ENCODE results near the gene MCRIP1. TPM values are rescaled to one million over a fixed set of nuclear protein-coding genes. Genes with fewer than 3 reads are reported as not detected.

The MCRIP1 gene
- total and polyA plus RNA-seq, 2 of the 13 experiments (the other 11 are each of a cell fraction or from before 2014, with no cell fraction given) = 79.7 to 84.9 TPM

DNA sequence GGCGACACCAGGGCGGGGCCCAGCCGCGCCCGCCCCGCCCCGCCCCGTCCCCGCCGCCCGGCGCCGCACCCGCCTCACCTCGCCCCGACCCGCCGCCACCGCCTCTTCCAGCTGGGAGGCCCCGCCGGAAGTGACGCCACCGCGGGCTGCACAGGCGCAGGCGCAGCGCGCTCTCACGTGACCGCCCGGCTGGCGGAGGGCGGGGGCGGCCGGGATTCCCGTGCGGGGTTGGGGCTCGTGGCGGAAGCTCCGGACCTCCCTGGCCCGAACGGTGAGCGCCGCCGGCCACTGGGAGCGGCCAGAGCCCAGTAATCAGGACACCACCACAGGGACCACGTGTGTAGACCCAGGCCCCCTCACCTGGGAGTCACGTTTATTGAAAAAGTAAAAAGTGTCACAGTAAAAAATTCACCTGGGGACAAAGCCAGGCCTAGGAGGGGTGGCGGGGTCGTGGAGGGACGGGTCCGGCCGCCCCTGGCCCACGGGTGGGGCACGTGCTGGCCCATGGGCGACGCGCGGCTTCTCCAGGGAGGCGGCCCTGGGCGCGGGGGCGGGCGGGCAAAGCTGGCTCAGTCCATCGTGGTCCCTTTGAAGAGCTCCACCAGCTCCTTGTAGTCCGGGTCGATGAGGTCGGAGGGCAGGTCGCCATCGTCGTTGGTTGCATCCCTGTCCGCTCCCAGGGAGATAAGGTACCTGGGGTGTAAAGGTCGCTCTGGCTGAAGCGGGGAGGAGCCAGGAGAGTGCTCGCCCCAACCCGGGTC, at the start of gene MCRIP1 (continued):
- TF ChIP-seq ZNF333 (CRISPR knock-in tag; IDR thresholded peaks at IDR 0.05; ENCODE audit: borderline replicate concordance) (peak; percentile 16; the same call in 1 of the 2 replicates), SRSF1 (optimal IDR thresholded peaks at IDR 0.05; ENCODE audit: low read depth, low read length) (peak; percentile 56), ZNF816 (CRISPR knock-in tag; IDR thresholded peaks at IDR 0.05; ENCODE audit: borderline replicate concordance) (peak; percentile 70; the same call in 1 of the 2 replicates), ZEB1 (IDR thresholded peaks at IDR 0.05; ENCODE audit: insufficient replicate concordance, low read depth) (peak; percentile 74), DMAP1 (CRISPR knock-in tag; IDR thresholded peaks at IDR 0.05) (peak; percentile 90), SIN3B (IDR thresholded peaks at IDR 0.05; ENCODE audit: low read length) (no peak), ZFP41 (CRISPR knock-in tag; IDR thresholded peaks at IDR 0.05; ENCODE audit: borderline replicate concordance) (peak; percentile 89; the same call in 1 of the 2 replicates), CENPX (CRISPR knock-in tag; IDR thresholded peaks at IDR 0.05) (no peak), ATF7-NPFF (CRISPR knock-in tag; IDR thresholded peaks at IDR 0.05; ENCODE audit: low read depth) (peak; percentile 85; the same call in 1 of the 2 replicates), SSRP1 (CRISPR knock-in tag; IDR thresholded peaks at IDR 0.05) (no peak), ZNF577 (CRISPR knock-in tag; IDR thresholded peaks at IDR 0.05; ENCODE audit: borderline replicate concordance, low read depth) (peak; percentile 95; the same call in 1 of the 2 replicates), KDM6A (CRISPR knock-in tag; IDR thresholded peaks at IDR 0.05; ENCODE audit: low read depth) (0 out of 2 replicates have a peak, but pooled peaks have one; percentile 50), HOXA5 (CRISPR knock-in tag; IDR thresholded peaks at IDR 0.05) (peak; percentile 93), NFIC (IDR thresholded peaks at IDR 0.05; ENCODE audit: low read length) (no peak), ZSCAN21 (CRISPR knock-in tag; IDR thresholded peaks at IDR 0.05; ENCODE audit: borderline replicate concordance) (peak; percentile 83; the same call in 1 of the 2 replicates), MYNN (CRISPR knock-in tag; IDR thresholded peaks at IDR 0.05; ENCODE audit: low read depth) (peak; percentile 83; the same call in 1 of the 2 replicates), ZC3H4 (CRISPR knock-in tag; IDR thresholded peaks at IDR 0.05; ENCODE audit: borderline replicate concordance) (peak; percentile 99)
- TF ChIP-seq, protein P1, sequence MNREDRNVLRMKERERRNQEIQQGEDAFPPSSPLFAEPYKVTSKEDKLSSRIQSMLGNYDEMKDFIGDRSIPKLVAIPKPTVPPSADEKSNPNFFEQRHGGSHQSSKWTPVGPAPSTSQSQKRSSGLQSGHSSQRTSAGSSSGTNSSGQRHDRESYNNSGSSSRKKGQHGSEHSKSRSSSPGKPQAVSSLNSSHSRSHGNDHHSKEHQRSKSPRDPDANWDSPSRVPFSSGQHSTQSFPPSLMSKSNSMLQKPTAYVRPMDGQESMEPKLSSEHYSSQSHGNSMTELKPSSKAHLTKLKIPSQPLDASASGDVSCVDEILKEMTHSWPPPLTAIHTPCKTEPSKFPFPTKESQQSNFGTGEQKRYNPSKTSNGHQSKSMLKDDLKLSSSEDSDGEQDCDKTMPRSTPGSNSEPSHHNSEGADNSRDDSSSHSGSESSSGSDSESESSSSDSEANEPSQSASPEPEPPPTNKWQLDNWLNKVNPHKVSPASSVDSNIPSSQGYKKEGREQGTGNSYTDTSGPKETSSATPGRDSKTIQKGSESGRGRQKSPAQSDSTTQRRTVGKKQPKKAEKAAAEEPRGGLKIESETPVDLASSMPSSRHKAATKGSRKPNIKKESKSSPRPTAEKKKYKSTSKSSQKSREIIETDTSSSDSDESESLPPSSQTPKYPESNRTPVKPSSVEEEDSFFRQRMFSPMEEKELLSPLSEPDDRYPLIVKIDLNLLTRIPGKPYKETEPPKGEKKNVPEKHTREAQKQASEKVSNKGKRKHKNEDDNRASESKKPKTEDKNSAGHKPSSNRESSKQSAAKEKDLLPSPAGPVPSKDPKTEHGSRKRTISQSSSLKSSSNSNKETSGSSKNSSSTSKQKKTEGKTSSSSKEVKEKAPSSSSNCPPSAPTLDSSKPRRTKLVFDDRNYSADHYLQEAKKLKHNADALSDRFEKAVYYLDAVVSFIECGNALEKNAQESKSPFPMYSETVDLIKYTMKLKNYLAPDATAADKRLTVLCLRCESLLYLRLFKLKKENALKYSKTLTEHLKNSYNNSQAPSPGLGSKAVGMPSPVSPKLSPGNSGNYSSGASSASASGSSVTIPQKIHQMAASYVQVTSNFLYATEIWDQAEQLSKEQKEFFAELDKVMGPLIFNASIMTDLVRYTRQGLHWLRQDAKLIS (CRISPR knock-in tag; IDR thresholded peaks at IDR 0.05) = no peak; the same call in 1 of the 2 replicates
- TF ChIP-seq, protein P2, sequence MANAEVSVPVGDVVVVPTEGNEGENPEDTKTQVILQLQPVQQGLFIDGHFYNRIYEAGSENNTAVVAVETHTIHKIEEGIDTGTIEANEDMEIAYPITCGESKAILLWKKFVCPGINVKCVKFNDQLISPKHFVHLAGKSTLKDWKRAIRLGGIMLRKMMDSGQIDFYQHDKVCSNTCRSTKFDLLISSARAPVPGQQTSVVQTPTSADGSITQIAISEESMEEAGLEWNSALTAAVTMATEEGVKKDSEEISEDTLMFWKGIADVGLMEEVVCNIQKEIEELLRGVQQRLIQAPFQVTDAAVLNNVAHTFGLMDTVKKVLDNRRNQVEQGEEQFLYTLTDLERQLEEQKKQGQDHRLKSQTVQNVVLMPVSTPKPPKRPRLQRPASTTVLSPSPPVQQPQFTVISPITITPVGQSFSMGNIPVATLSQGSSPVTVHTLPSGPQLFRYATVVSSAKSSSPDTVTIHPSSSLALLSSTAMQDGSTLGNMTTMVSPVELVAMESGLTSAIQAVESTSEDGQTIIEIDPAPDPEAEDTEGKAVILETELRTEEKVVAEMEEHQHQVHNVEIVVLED (CRISPR knock-in tag; IDR thresholded peaks at IDR 0.05; ENCODE audit: borderline replicate concordance) = peak; percentile 76
- TF ChIP-seq, protein P3, sequence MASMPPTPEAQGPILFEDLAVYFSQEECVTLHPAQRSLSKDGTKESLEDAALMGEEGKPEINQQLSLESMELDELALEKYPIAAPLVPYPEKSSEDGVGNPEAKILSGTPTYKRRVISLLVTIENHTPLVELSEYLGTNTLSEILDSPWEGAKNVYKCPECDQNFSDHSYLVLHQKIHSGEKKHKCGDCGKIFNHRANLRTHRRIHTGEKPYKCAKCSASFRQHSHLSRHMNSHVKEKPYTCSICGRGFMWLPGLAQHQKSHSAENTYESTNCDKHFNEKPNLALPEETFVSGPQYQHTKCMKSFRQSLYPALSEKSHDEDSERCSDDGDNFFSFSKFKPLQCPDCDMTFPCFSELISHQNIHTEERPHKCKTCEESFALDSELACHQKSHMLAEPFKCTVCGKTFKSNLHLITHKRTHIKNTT (CRISPR knock-in tag; IDR thresholded peaks at IDR 0.05) = 0 out of 2 replicates have a peak, but pooled peaks have one; percentile 31
- TF ChIP-seq, protein P4, sequence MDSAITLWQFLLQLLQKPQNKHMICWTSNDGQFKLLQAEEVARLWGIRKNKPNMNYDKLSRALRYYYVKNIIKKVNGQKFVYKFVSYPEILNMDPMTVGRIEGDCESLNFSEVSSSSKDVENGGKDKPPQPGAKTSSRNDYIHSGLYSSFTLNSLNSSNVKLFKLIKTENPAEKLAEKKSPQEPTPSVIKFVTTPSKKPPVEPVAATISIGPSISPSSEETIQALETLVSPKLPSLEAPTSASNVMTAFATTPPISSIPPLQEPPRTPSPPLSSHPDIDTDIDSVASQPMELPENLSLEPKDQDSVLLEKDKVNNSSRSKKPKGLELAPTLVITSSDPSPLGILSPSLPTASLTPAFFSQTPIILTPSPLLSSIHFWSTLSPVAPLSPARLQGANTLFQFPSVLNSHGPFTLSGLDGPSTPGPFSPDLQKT (CRISPR knock-in tag; IDR thresholded peaks at IDR 0.05; ENCODE audit: borderline replicate concordance) = no peak
